HG03097 (cell line): ENCODE data around the gene RPSA.
A peak's percentile ranks its signal among the peaks of the same experiment; 100 is the strongest.
"Not testable (repeated sequence)": the region's sequence is repeated elsewhere in the genome, so short reads cannot be mapped to it uniquely, and the experiment has no call there.

ENCODE experiments used
- ATAC-seq: cut with Tn5 transposase; IDR thresholded peaks from one replicate; pipeline ENCODE4 v1.9.1; 2021; ENCODE audit not compliant: unreplicated experiment, low FRiP score

RPSA gene

DNA sequence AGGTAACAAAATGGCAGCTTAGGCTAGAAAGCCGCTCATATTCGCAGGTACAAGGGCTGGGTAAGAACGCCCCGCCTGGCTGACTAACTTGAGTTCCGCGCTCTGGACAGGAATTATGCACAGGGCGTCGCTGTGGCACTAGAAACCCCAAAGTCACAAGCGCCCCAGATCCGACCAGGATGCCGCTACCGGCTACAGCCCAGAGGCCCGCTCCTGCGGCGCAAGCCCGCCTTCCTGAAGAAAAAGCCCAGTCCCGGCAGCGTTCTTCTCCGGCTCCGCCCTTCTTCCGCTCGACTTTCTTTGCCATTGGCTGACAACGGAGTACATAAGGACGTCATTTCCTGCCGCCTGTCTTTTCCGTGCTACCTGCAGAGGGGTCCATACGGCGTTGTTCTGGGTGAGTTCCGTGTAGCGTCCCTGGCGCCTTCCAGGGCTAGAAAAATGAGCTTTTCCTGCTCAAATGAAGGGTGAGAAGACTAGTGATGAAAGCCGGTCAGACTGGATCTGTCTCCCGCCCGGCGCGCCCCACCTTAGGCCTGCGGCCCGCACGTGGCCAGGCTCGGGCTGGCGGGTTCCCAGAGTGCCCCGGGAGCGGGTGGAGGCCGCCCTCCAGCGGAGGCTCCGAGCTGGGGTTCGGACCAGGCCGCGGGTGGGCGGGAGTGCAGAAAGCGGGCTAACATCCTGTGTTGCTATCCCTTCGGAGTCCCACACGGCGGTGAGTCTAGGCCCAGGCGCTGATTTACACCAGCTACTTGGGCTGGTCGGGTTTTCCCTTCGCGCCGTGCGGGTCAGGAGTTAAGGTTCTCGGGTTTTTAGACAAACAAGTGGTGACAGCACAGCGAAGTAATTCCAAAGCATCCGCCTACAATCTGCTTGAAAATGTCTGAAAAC is at the start of gene RPSA:
Gene RPSA, plus strand, starts transcription at position 353 of the 891 bp plus-strand sequence. CDS start 934 bp downstream, outside the sequence.
- ATAC-seq, result peak; percentile 95

- no peak for ATAC-seq
Observed at GRCh38 chr3:39358333-39358732, 48.2 kb upstream of the RPSA start.

DNA sequence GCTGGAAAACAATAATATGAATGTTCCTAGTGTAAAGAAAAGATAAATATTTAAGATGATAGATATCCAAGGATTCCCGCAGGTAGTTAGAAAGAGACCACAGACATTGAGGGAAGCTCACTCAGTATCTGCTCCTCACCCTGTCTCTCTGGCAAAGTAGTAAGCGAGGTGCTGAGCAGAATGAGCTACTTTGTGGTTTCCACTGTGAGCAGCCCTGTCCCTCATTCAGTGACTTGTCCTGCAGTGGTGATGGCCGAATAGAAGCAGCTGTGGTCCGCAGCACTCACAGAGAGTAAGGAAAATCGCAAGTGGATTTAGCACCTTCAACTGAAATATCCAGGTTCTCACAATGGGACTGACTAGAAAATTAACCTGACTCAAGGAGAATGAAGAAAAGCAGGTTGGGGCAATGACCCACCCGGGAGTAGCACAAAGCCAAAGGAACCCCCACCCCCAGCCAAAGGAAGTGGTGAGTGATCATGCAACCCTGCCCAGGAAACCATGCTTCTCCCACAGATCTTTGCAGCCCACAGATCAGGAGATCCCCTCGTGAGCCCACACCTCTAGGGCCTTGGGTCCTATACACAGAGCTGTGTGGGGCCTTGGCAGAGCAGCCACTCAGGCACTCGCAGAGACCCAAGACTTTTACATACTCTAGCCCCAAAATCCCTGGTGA is 45.1 kb upstream of the RPSA start:
- ATAC-seq, result peak; percentile 71

DNA sequence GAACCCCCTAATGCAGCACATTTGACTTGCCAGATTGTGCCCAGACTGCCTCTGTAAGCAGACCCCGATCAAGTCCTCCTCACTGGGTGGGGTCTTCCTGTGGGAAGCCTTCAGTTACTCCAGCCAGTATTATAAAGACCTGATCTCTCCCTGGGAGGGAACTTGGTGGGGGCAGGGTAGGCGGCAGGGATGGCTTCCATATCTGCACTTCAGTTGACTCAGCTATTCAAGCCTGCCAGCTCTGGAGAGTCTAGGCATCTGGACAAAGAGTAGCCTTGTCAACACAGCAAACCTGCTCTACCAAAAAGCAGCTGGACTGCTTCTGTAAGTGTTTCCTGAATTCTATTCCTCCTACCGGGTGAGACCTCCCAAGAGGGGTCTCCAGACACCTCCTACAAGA is 44.3 kb upstream of the RPSA start:
- ATAC-seq, result no peak

DNA sequence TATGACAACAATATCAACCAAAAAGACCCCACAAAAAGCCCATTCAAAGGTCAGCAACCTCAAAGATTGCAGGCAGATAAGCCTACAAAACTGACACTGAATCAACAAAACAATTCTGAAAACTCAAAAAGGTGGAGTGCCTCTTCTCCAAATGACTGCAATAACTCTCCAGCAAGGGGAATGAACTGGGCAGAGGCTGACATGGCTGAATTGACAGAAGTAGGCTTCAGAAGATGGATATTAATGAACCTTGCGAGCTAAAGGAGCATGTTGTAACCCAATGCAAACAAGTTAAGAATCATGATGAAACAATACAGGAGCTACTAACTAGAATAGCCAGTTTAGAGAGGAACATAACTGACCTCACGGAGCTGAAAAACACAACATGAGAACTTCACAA is 43.7 kb upstream of the RPSA start:
- ATAC-seq, result no peak

DNA sequence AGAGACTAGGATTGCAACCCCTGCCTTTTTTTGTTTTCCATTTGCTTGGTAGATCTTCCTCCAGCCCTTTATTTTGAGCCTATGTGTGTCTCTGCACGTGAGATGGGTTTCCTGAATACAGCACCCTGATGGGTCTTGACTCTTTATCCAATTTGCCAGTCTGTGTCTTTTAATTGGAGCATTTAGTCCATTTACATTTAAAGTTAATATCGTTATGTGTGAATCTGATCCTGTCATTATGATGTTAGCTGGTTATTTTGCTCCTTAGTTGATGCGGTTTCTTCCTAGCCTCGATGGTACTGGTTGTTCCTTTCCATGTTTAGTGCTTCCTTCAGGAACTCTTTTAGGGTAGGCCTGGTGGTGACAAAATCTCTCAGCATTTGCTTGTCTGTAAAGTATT is 36.1 kb upstream of the RPSA start:
- ATAC-seq, result not testable (repeated sequence)

- no peak for ATAC-seq
Observed at GRCh38 chr3:39372833-39373232, 33.7 kb upstream of the RPSA start.

GRCh38 chr3:39376959-39377634 is 29.4 kb upstream of the RPSA start:
- ATAC-seq, result no peak

DNA sequence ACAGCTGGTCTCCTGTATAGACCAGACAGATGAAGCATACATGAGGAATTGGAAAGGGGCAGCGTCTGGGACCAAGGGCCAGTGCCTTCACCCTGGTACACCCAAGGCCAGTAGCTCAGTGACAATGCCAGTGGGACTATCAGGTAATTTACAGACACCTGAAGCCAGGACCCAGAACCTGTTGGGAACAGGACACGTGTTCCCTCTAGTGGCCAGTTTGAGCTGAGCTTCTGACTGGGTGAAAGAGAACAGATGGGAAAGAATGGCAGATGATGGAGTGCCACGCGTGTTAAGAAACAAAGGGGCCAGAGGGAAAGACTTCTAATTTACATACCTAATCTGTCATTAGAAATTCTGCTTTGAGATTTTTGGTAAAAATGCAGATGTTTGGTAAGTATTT is 28.4 kb upstream of the RPSA start:
- peak; percentile 67 for ATAC-seq

DNA sequence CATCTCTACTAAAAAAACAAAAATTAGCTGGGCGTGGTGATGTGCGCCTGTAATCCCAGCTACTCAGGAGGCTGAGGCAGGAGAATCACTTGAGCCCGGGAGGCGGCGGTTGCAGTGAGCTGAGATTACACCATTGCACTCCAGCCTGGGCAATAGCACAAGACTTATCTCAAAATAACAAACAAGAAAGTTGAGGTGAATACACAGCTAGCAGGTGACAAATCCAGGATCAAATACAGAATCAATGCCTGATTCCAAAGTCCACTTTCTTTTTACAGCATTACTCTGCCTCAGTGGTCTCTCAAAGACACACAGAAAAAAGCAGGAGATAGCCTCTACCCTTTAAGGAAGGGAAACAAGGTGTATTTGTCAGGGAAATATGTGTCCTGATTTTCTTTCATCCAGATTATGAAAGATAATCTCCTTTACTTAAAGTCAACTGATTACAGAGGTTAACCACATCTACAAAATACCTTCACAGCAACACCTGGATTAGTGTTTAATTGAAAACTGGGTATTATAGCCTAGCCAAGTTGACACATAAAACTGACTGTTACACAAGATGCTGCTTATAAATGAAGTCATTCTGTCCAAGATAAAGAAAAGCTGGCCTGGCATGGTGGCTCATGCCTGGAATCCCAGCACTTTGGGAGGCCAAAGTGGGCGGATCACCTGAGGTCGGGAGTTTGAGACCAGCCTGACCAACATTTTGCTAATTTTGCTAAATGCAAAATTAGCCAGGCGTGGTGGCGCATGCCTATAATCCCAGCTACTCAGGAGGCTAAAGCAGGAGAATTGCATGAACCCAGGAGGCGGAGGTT is 27.4 kb upstream of the RPSA start:
- ATAC-seq, result no peak

DNA sequence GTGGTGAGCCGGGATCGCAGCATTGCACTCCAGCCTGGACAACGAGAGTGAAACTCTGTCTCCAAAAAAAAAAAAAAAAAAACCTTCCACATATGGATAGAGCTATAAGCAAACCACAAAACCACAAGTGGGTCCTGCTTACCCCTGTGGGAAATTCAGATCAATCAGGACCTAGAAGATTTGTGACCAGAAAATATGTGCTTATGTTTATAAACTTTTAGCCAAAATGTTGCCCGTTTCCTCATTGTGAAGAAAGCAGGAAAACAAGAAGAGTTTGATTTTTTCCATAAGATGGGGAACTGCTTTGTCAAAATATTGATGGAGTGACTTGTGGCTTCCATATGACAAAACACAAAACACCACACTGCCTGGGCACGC is 26.8 kb upstream of the RPSA start:
- ATAC-seq, result no peak

- no peak for ATAC-seq
Observed at GRCh38 chr3:39381432-39381831, 25.1 kb upstream of the RPSA start.

DNA sequence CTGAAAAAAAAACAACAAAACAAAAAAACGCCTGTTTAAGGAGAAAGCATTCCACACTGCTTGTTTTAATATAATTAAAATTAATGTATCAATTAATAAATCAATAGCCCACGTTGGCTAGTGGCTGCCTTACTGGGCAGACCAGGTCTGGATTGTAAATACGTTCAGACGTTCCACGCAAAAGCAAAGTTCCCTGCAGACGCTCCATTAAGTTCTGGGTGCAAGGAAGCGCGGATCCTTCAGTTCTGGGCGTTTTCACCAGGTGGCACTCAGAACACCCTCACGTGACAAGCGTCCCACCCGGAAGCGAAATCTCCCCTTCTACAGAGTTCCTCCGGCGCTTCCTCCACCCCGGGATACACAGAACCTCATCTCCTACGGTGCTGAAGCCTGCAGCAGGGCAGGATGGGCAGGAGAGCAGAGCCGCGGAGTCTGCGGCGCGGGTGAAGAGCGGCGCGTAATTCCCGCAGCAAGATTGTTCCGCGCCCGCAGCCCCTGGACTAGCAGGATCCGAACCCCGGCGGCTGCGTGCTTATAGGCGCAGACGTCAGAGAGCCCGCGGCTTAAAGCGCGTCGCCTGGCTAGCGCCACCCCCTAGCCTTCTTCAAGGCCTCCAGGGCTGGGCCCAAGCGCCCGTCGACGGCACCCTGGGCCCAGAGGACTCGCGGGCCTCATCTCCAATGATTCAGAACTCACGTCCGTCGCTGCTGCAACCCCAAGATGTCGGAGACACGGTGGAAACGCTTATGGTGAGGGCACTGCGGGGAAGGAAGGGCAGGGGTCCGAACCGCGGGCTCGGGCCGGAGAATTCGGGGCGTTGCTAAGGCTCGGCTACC is 23.3 kb upstream of the RPSA start, which contains the start of gene SLC25A38:
Gene SLC25A38, plus strand, starts transcription at position 326 of the 836 bp plus-strand sequence. Its CDS starts 355 bp downstream, at position 681.
- ATAC-seq, result peak; percentile 49

DNA sequence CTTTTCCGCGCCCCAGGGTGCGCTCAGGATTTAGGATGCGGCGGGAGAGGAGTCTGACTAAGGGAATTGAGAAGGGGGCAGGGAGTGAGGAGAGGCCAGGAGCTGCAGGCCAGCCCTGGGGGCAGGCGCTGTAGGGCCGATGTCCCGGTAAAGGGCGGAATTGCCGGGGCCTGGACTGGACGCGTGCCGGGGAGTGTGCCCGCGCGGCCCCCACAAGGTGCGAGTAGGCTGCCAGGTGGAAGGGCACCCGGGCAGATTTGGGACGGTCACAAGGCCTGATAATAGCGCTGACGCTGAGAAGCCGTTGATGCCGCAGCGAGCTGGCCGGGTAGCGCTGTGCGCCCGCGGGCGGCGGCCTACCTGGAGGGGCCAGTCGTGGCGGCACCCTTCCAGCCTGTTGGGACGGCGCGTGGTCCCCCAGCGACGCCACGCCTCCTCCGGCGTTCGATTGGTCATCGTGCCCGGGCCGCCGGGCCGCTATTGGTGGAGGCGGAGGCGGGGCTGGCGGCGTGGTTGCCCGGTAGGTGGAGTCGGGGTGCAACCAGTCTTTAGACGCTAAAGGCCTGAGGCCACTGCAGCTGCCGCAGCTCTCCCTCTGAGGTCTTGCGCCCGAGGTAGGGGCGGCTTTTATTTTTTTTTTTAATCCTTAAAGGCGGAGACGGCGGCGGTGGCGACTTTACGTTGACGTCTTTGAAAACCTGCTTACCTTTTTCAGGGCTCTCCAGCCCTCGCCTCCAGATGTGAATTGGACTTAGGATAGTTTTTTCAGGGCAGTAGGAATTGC is 22.4 kb upstream of the RPSA start:
- peak; percentile 78 for ATAC-seq

DNA sequence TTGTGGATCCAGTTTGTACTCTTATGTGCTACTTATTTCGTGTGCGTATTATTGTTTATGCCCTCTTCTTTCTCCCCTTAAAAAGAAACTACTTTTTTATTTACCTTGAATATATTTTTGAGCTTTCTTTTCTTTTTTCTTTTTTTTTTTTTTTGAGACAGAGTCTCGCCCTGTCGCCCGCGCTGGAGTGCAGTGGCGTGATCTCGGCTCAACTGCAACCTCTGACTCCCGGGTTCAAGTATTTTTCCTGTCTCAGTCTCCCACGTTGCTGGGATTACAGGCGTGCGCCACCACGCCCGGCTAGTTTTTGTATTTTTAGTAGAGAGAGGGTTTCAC is 21.9 kb upstream of the RPSA start:
- no peak for ATAC-seq

- no peak for ATAC-seq
Observed at GRCh38 chr3:39385456-39386090, 20.9 kb upstream of the RPSA start.

GRCh38 chr3:39386318-39386717 is 20.2 kb upstream of the RPSA start:
- ATAC-seq, result no peak

DNA sequence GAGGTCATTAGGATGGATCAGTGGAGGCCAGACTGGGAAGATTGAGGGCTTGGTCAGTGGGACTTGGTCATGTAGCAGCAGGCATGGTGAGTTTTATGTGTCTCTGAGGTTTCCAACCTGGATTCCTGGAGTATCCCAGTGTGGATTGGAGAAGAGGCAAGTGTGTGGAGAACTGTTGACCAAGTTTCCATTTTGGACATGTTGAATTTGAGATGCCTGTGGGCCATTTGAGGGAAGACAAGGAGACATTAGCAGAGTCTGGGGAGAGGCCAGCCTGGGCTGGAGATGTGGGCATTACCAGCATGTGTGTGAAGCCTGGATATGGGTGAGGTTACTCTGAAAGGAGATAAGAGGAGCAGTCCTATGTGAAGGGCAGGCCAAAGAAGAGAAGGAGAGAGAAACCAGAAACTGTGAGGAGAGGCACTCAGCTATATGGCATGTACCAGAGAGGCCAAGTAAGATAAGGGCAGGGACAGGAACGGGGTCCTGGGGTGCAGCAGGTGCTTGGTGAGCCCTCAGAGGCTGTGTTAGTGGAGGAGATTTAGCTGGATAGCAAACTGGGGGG is 19.0 kb upstream of the RPSA start:
- ATAC-seq, result no peak
